H9 (cell line): ENCODE results near the gene FXYD2. TPM values are rescaled to one million over a fixed set of nuclear protein-coding genes. Genes with fewer than 3 reads are reported as not detected.
A peak's percentile ranks its signal among the peaks of the same experiment; 100 is the strongest.

Source experiments
- DNase-seq: peaks from one replicate; pipeline ENCODE4 v3.0.0-alpha.2; 2017
- H2AFZ ChIP-seq: one replicate; pipeline ENCODE4 v1.6.1; 2013; ENCODE audit warnings: mild to moderate bottlenecking, low read length, control low read depth, moderate library complexity
- H2AK5ac ChIP-seq: 2 replicates; pipeline ENCODE4 v1.6.1; 2013; ENCODE audit warnings: low read length, control low read depth, mixed read lengths; ENCODE audit not compliant: insufficient read length
- H2BK120ac ChIP-seq: one replicate; pipeline ENCODE4 v1.6.1; 2013; ENCODE audit warnings: low read depth, mild to moderate bottlenecking, low read length, control low read depth, inconsistent platforms; ENCODE audit not compliant: poor library complexity, severe bottlenecking
- H2BK12ac ChIP-seq: 2 replicates; pipeline ENCODE4 v1.6.1; 2013; ENCODE audit warnings: low read length, control low read depth, mixed read lengths, low read depth; ENCODE audit not compliant: insufficient read length
- H2BK15ac ChIP-seq: 2 replicates; pipeline ENCODE4 v1.6.1; 2013; ENCODE audit warnings: low read depth, low read length, control low read depth
- H2BK20ac ChIP-seq: one replicate; pipeline ENCODE4 v1.6.1; 2013; ENCODE audit warnings: low read depth, mild to moderate bottlenecking, low read length, control low read depth, inconsistent platforms; ENCODE audit not compliant: poor library complexity, severe bottlenecking
- H2BK5ac ChIP-seq: 2 replicates; pipeline ENCODE4 v1.6.1; 2013; ENCODE audit warnings: low read length, control low read depth, mixed read lengths; ENCODE audit not compliant: insufficient read length
- H3K14ac ChIP-seq: 2 replicates; pipeline ENCODE4 v1.6.1; 2013; ENCODE audit warnings: low read length, control low read depth; ENCODE audit not compliant: insufficient read depth
- H3K18ac ChIP-seq: 2 replicates; pipeline ENCODE4 v1.6.1; 2013; ENCODE audit warnings: low read depth, mild to moderate bottlenecking, mixed read lengths, low read length, control low read depth; ENCODE audit not compliant: insufficient read length
- H3K23ac ChIP-seq: 2 replicates; pipeline ENCODE4 v1.6.1; 2013; ENCODE audit warnings: low read length, control low read depth, mixed read lengths, low read depth; ENCODE audit not compliant: insufficient read length
- H3K23me2 ChIP-seq: 2 replicates; pipeline ENCODE4 v1.6.1; 2013; ENCODE audit warnings: low read depth, mild to moderate bottlenecking, mixed read lengths, low read length, control low read depth; ENCODE audit not compliant: insufficient read length, poor library complexity, severe bottlenecking
- H3K27ac ChIP-seq: 2 replicates; pipeline ENCODE4 v1.5.1; 2013; ENCODE audit warnings: low read length, control low read depth, mixed read lengths, low read depth; ENCODE audit not compliant: insufficient read length
- H3K27me3 ChIP-seq: 2 replicates; pipeline ENCODE4 v1.6.1; 2013; ENCODE audit warnings: low read length, control low read depth, inconsistent platforms; ENCODE audit not compliant: insufficient read depth
- H3K4ac ChIP-seq: 2 replicates; pipeline ENCODE4 v1.6.1; 2013; ENCODE audit warnings: low read depth, mild to moderate bottlenecking, control low read depth, inconsistent platforms, low read length, moderate library complexity
- H3K4me1 ChIP-seq: 2 replicates; pipeline ENCODE4 v1.6.1; 2013; ENCODE audit warnings: low read length, control low read depth, inconsistent platforms; ENCODE audit not compliant: insufficient read depth
- H3K4me2 ChIP-seq: 2 replicates; pipeline ENCODE4 v1.6.1; 2013; ENCODE audit warnings: low read length, control low read depth, mixed read lengths; ENCODE audit not compliant: insufficient read length, insufficient read depth
- H3K56ac ChIP-seq: 2 replicates; pipeline ENCODE4 v1.6.1; 2013; ENCODE audit warnings: low read depth, mild to moderate bottlenecking, mixed read lengths, low read length, control low read depth; ENCODE audit not compliant: insufficient read length
- H3K79me1 ChIP-seq: 2 replicates; pipeline ENCODE4 v1.6.1; 2013; ENCODE audit warnings: low read depth, mild to moderate bottlenecking, moderate library complexity, low read length, control low read depth, inconsistent platforms; ENCODE audit not compliant: insufficient read depth, poor library complexity, severe bottlenecking
- H3K79me2 ChIP-seq: 2 replicates; pipeline ENCODE4 v1.6.1; 2013; ENCODE audit warnings: low read length, control low read depth, inconsistent platforms; ENCODE audit not compliant: insufficient read depth
- H3K9ac ChIP-seq: 2 replicates; pipeline ENCODE4 v1.6.1; 2013; ENCODE audit warnings: low read length, control low read depth, mixed read lengths; ENCODE audit not compliant: insufficient read length; ENCODE audit errors: extremely low read depth
- H3K9me3 ChIP-seq: one replicate; pipeline ENCODE4 v1.6.1; 2013; ENCODE audit warnings: low read depth, low read length, inconsistent platforms; ENCODE audit not compliant: control insufficient read depth
- H3T11ph ChIP-seq: one replicate; pipeline ENCODE4 v1.6.1; 2013; ENCODE audit warnings: mild to moderate bottlenecking, low read length, control low read depth, inconsistent platforms
- H4K20me1 ChIP-seq: one replicate; pipeline ENCODE4 v1.6.1; 2013; ENCODE audit not compliant: control insufficient read depth, insufficient read length, insufficient read depth
- H4K5ac ChIP-seq: 2 replicates; pipeline ENCODE4 v1.6.1; 2013; ENCODE audit warnings: low read depth, mild to moderate bottlenecking, mixed read lengths, low read length, control low read depth; ENCODE audit not compliant: insufficient read length
- H4K8ac ChIP-seq: replicated peaks from 2 replicates; pipeline ENCODE4 v1.6.1; 2013; ENCODE audit warnings: low read length, control low read depth, mixed read lengths, low read depth; ENCODE audit not compliant: insufficient read length
- H4K91ac ChIP-seq: 2 replicates; pipeline ENCODE4 v1.6.1; 2013; ENCODE audit warnings: low read depth, mild to moderate bottlenecking, moderate library complexity, mixed read lengths, low read length, control low read depth; ENCODE audit not compliant: insufficient read length
- H3K27ac Mint-ChIP-seq, 3 experiments: 2 replicates in 2 of 3; 3 replicates in 1 of 3; pipeline ENCODE4 v1.8.0; 2020 to 2021; ENCODE audit warnings: mixed read lengths in 3 of 3, mild to moderate bottlenecking in 1 of 3, moderate library complexity in 1 of 3
- H3K27me3 Mint-ChIP-seq: 2 replicates; pipeline ENCODE4 v1.8.0; 2021; ENCODE audit warnings: low read depth, mild to moderate bottlenecking, moderate library complexity, mixed read lengths
- H3K36me3 Mint-ChIP-seq, 3 experiments: 2 replicates in 2 of 3; 3 replicates in 1 of 3; pipeline ENCODE4 v1.8.0; 2020 to 2021; ENCODE audit warnings: low read depth in 3 of 3, mixed read lengths in 3 of 3; ENCODE audit not compliant: insufficient read depth in 1 of 3
- H3K4me1 Mint-ChIP-seq, 2 experiments: 2 replicates each; pipeline ENCODE4 v1.8.0; 2020; ENCODE audit warnings: mixed read lengths in 2 of 2
- H3K4me3 Mint-ChIP-seq, 2 experiments: 2 replicates in 1 of 2; 3 replicates in 1 of 2; pipeline ENCODE4 v1.8.0; 2020 to 2021; ENCODE audit warnings: mild to moderate bottlenecking in 2 of 2, mixed read lengths in 2 of 2, moderate library complexity in 1 of 2
- H3K9me3 Mint-ChIP-seq, 2 experiments: 2 replicates in 1 of 2; 3 replicates in 1 of 2; pipeline ENCODE4 v1.8.0; 2020; ENCODE audit warnings: mild to moderate bottlenecking in 2 of 2, mixed read lengths in 2 of 2, moderate library complexity in 1 of 2
- CTCF ChIP-seq: fragments of 200-600 bp; sonication (generic); conservative IDR thresholded peaks from 3 replicates; pipeline ENCODE4 v1.8.0; 2021; ENCODE audit warnings: antibody characterized with exemption, mild to moderate bottlenecking
- WGBS: extraction: QIAGEN DNeasy Blood & Tissue Kit; methylation state at CpG from one replicate; pipeline ENCODE4 v1.1.7; 2013; ENCODE audit warnings: missing lambda C conversion rate, low lambda C conversion rate, mixed read lengths; ENCODE audit not compliant: insufficient read length; ENCODE audit errors: extremely low coverage; 5-methylcytosine and 5-hydroxymethylcytosine counted together
- total RNA-seq: library from RNA; stranded (reverse); gene quantifications from 2 replicates; pipeline ENCODE4 v1.2.1, GENCODE V29; 2021

The FXYD2 gene
- total RNA-seq, 1 experiment from 2014 or later: 0.79 TPM

- Mint-ChIP-seq H3K27me3 (peaks cover 32% of the 10 kb centered on the region), H3K27ac (peak overlapping the region in 1 of 3 experiments; percentile 64; a peak in 2 of 7 replicates), H3K36me3 (0 out of 7 replicates have a peak, but pooled peaks cover 0 to 3% (median 0%) of the 10 kb centered on the region in 3 experiments), H3K9me3 (no peaks in the 10 kb centered on the region), H3K4me1 (peaks cover 35 to 60% of the 10 kb centered on the region in 2 experiments), H3K4me3 (no peak overlapping the region; a peak in 1 of 5 replicates)
- no CpG with 5 or more reads among the region's 4 CpGs for WGBS
- no peak overlapping the region for H3T11ph ChIP-seq
- no peaks in the 10 kb centered on the region for H3K27me3 ChIP-seq
- H3K79me2 ChIP-seq: no peaks in the 10 kb centered on the region
- H2BK15ac ChIP-seq: no peak overlapping the region
- H2BK5ac ChIP-seq: no peak overlapping the region
- H4K20me1 ChIP-seq: no peaks in the 10 kb centered on the region
- no peak overlapping the region for H4K8ac ChIP-seq
- H2AK5ac ChIP-seq: no peak overlapping the region
- no peak overlapping the region for H3K9ac ChIP-seq
- H2BK120ac ChIP-seq: no peak overlapping the region
- H3K27ac ChIP-seq: no peak overlapping the region
- H2BK12ac ChIP-seq: no peak overlapping the region
- peaks cover 4% of the 10 kb centered on the region; the same call in 1 of the 2 replicates for H3K4me1 ChIP-seq
- no peak overlapping the region for H4K91ac ChIP-seq
- no peak overlapping the region for H4K5ac ChIP-seq
- H3K79me1 ChIP-seq: no peaks in the 10 kb centered on the region
- H3K14ac ChIP-seq: no peak overlapping the region
- H2BK20ac ChIP-seq: no peak overlapping the region
- H3K23me2 ChIP-seq: peaks cover 4% of the 10 kb centered on the region
- H3K18ac ChIP-seq: no peak overlapping the region
- H3K4ac ChIP-seq: no peak overlapping the region
- H3K56ac ChIP-seq: no peak overlapping the region
- no peak overlapping the region for H3K4me2 ChIP-seq
- no peaks in the 10 kb centered on the region for H3K9me3 ChIP-seq
- H2AFZ ChIP-seq: no peak overlapping the region
- TF ChIP-seq CTCF: no peak
- no peak for DNase-seq
- no peak overlapping the region for H3K23ac ChIP-seq
Measured at GRCh38 chr11:117869604-117870003, 45.1 kb upstream of the FXYD2 start.
